Panc1 (cell line): ENCODE measurements around the gene REV1. TPM values are rescaled to one million over a fixed set of nuclear protein-coding genes. Genes with fewer than 3 reads are reported as not detected.

Source experiments
- ATAC-seq: fragments of 200-7000 bp; cut with Tn5 transposase; 2 replicates; pipeline ENCODE4 v1.9.1; 2020; ENCODE audit warnings: mild to moderate bottlenecking, moderate library complexity
- BruUV-seq: library from RNA; stranded (reverse); fragments of 400-500 nt; replicated peaks from 2 replicates; lab custom pipeline; 2021; lab: Mats Ljungman, UMichigan
- CTCF ChIA-PET: fragments of 300-600 bp; sonication (Branson Sonifier 250); formaldehyde crosslinking; loops from one replicate; lab custom pipeline; 2022; ENCODE audit warnings: antibody characterized with exemption; lab: Charles Lee
- POLR2A ChIA-PET: fragments of 300-600 bp; sonication (Branson Sonifier 250); formaldehyde crosslinking; loops from one replicate; lab custom pipeline; 2022; ENCODE audit warnings: antibody characterized with exemption; lab: Charles Lee
- DNase-seq: peaks from one replicate; pipeline ENCODE4 v3.0.0-alpha.2; 2010; ENCODE audit warnings: low read depth, low spot score
- H3K27ac ChIP-seq: 2 replicates; pipeline ENCODE4 v1.5.1; 2011; ENCODE audit warnings: mild to moderate bottlenecking, low read length, inconsistent platforms
- H3K27me3 ChIP-seq: fragments of 200-500 bp; sonication (Bioruptor generic); 2 replicates; pipeline ENCODE4 v1.6.0; 2014; ENCODE audit warnings: low read length, inconsistent platforms; ENCODE audit not compliant: control insufficient read depth, insufficient read depth
- H3K36me3 ChIP-seq: fragments of 200-500 bp; sonication (Bioruptor generic); 2 replicates; pipeline ENCODE4 v1.5.1; 2014; ENCODE audit warnings: inconsistent platforms, mild to moderate bottlenecking, low read length, moderate library complexity; ENCODE audit not compliant: control insufficient read depth, insufficient read depth
- H3K4me1 ChIP-seq: 2 replicates; pipeline ENCODE4 v1.5.1; 2011; ENCODE audit warnings: inconsistent platforms, mild to moderate bottlenecking, low read length, moderate library complexity; ENCODE audit not compliant: control insufficient read depth, insufficient read depth
- H3K4me3 ChIP-seq, 2 experiments: 2 replicates each; pipeline ENCODE4 v1.5.1; 2011 to 2012; ENCODE audit warnings: low read depth in 2 of 2, low read length in 2 of 2, mild to moderate bottlenecking in 2 of 2, inconsistent platforms in 1 of 2, moderate library complexity in 1 of 2
- H3K9me3 ChIP-seq: fragments of 200-500 bp; sonication (Bioruptor generic); 2 replicates; pipeline ENCODE4 v1.5.1; 2014; ENCODE audit warnings: low read depth, mild to moderate bottlenecking, inconsistent platforms, low read length, moderate library complexity; ENCODE audit not compliant: control insufficient read depth, insufficient read depth
- POLR2AphosphoS5 ChIP-seq: IDR thresholded peaks from 2 replicates; pipeline ENCODE4 v1.6.1; 2012; ENCODE audit warnings: mild to moderate bottlenecking, low read depth, low read length, moderate library complexity
- SIN3A ChIP-seq: IDR thresholded peaks from 2 replicates; pipeline ENCODE4 v1.6.1; 2012; ENCODE audit warnings: low read depth, mild to moderate bottlenecking, low read length, moderate library complexity, borderline replicate concordance; ENCODE audit not compliant: insufficient read depth
- TCF7L2 ChIP-seq: IDR thresholded peaks from 2 replicates; pipeline ENCODE4 v1.6.1; 2011; ENCODE audit warnings: mild to moderate bottlenecking, low read depth, low read length, inconsistent platforms
- in situ Hi-C: cut with HindIII; loops from 2 replicates; pipeline ENCODE4 v1.10.0; 2016; ENCODE audit warnings: low sequenced_read_pairs, low pct_unique_long_range_greater_than_20kb
- intact Hi-C: fragments of 100-400 bp; cut with micrococcal nuclease; formaldehyde crosslinking; loops from one replicate; pipeline ENCODE4 v1.10.0; 2022; ENCODE audit not compliant: unreplicated experiment
- total RNA-seq: library from RNA; stranded (reverse); gene quantifications from one replicate; pipeline ENCODE4 v1.2.1, GENCODE V29; 2021; ENCODE audit not compliant: unreplicated experiment
- TF ChIP-seq, protein P1 (sequence below): fragments of 450-650 bp; IDR thresholded peaks from 2 replicates; pipeline ENCODE4 v1.5.1; 2017; ENCODE audit warnings: mild to moderate bottlenecking
- TF ChIP-seq, protein P2 (sequence below), 2 experiments: IDR thresholded peaks; 2 replicates each; pipeline ENCODE4 v1.6.1; 2011 to 2012; ENCODE audit warnings: low read depth in 2 of 2, control low read depth in 1 of 2, low read length in 1 of 2, mild to moderate bottlenecking in 1 of 2, moderate library complexity in 1 of 2; ENCODE audit not compliant: insufficient read depth in 1 of 2

Gene REV1
- total RNA-seq, 1 experiment from 2014 or later, result 35.0 TPM

DNA sequence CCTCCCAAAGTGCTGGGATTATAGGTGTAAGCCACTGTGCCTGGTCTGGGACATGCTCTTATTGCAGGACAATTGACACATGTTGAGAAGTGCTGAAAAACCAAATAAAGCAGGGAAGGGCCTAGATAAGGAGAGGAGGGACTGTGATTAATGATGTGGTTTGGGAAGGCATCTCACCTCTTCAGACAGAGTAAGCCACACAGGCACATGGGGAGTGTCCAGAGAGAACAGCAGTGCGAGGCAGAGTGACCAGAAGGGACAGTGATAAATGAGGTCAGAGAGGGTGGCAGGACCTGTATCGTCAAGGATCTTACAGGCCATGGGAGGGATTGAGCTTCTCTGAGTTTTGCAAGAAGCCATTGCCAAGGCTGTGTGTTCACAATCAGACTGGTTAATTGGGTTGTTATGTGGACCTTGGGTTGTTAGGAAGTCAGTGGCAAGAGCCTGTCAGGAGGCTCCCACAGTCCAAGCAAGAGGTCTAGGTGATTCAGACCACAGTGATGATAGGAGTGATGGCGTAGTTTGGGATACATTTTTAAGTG, 94.2 kb downstream of the REV1 start:
- BruUV-seq, result no TSS peak
- Histone ChIP-seq H3K9me3 (no peaks in the 10 kb centered on the region), H3K27ac (no peak overlapping the region), H3K4me3 (no peak overlapping the region), H3K27me3 (no peaks in the 10 kb centered on the region), H3K36me3 (peaks cover 40% of the 10 kb centered on the region), H3K4me1 (0 out of 2 replicates have a peak, but pooled peaks cover 3% of the 10 kb centered on the region)
- CTCF ChIA-PET, result no interaction called here
- in situ Hi-C loops (no loop called here), intact Hi-C loops (no loop called here)
- POLR2A ChIA-PET, result no interaction called here
- peak; percentile 17; the same call in 1 of the 2 replicates for ATAC-seq
- no peak for DNase-seq
- TF ChIP-seq POLR2AphosphoS5, result no peak
- TF ChIP-seq, protein P1, sequence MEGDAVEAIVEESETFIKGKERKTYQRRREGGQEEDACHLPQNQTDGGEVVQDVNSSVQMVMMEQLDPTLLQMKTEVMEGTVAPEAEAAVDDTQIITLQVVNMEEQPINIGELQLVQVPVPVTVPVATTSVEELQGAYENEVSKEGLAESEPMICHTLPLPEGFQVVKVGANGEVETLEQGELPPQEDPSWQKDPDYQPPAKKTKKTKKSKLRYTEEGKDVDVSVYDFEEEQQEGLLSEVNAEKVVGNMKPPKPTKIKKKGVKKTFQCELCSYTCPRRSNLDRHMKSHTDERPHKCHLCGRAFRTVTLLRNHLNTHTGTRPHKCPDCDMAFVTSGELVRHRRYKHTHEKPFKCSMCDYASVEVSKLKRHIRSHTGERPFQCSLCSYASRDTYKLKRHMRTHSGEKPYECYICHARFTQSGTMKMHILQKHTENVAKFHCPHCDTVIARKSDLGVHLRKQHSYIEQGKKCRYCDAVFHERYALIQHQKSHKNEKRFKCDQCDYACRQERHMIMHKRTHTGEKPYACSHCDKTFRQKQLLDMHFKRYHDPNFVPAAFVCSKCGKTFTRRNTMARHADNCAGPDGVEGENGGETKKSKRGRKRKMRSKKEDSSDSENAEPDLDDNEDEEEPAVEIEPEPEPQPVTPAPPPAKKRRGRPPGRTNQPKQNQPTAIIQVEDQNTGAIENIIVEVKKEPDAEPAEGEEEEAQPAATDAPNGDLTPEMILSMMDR, result no peak
- TF ChIP-seq, protein P2, sequence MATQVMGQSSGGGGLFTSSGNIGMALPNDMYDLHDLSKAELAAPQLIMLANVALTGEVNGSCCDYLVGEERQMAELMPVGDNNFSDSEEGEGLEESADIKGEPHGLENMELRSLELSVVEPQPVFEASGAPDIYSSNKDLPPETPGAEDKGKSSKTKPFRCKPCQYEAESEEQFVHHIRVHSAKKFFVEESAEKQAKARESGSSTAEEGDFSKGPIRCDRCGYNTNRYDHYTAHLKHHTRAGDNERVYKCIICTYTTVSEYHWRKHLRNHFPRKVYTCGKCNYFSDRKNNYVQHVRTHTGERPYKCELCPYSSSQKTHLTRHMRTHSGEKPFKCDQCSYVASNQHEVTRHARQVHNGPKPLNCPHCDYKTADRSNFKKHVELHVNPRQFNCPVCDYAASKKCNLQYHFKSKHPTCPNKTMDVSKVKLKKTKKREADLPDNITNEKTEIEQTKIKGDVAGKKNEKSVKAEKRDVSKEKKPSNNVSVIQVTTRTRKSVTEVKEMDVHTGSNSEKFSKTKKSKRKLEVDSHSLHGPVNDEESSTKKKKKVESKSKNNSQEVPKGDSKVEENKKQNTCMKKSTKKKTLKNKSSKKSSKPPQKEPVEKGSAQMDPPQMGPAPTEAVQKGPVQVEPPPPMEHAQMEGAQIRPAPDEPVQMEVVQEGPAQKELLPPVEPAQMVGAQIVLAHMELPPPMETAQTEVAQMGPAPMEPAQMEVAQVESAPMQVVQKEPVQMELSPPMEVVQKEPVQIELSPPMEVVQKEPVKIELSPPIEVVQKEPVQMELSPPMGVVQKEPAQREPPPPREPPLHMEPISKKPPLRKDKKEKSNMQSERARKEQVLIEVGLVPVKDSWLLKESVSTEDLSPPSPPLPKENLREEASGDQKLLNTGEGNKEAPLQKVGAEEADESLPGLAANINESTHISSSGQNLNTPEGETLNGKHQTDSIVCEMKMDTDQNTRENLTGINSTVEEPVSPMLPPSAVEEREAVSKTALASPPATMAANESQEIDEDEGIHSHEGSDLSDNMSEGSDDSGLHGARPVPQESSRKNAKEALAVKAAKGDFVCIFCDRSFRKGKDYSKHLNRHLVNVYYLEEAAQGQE (IDR thresholded peaks at IDR 0.05; ENCODE audit: insufficient read depth in 1 of 2, low read depth in 2 of 2, low read length in 1 of 2), result no peak
- TF ChIP-seq SIN3A, result no peak
- no peak for TF ChIP-seq TCF7L2

DNA sequence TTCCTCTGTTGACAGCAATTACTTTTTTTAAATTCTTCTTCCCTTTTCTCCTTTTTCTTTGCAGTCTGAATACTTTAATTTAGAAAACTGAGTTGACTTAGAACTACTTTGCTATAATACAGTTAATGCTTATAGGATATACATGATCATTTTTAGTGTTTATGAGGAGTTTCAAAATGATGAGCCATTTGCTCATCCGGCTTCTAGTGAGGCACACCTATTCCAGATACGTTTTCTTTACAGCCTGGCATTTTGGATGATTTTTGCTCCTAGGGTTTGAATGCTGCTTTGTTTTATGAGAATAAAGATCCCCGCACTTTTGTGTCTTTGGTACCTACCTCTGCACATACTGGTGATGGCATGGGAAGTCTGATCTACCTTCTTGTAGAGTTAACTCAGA, 99.9 kb downstream of the REV1 start:
- Histone ChIP-seq H3K27me3 (no peaks in the 10 kb centered on the region), H3K4me3 (no peak overlapping the region), H3K36me3 (peaks cover 19% of the 10 kb centered on the region), H3K27ac (no peak overlapping the region), H3K9me3 (no peaks in the 10 kb centered on the region), H3K4me1 (no peaks in the 10 kb centered on the region)
- BruUV-seq, result TSS peak; percentile 74
- TF ChIP-seq, protein P1, result no peak
- TF ChIP-seq SIN3A, result no peak
- no peak for TF ChIP-seq TCF7L2
- TF ChIP-seq, protein P2 (IDR thresholded peaks at IDR 0.05; ENCODE audit: insufficient read depth in 1 of 2, low read depth in 2 of 2, low read length in 1 of 2), result no peak
- TF ChIP-seq POLR2AphosphoS5, result no peak
- ChIA-PET CTCF (no interaction called here), POLR2A (no interaction called here)
- intact Hi-C loops, result no loop called here
- DNase-seq (no peak), ATAC-seq (no peak)
- in situ Hi-C loops, result no loop called here
